Lower lobe of right lung (tissue), 2 donors: ENCODE results near the gene CIZ1. TPM values are rescaled to one million over a fixed set of nuclear protein-coding genes. Genes with fewer than 3 reads are reported as not detected.

Source experiments
- ATAC-seq, 2 donors: fragments of 200-7000 bp; cut with Tn5 transposase; one replicate each; pipeline ENCODE4 v1.9.1; 2020 to 2022; ENCODE audit warnings: mild to moderate bottlenecking in 2 of 2, moderate library complexity in 2 of 2
- DNase-seq: peaks from one replicate; pipeline ENCODE4 v3.0.0-alpha.2; 2020
- H3K27ac ChIP-seq: fragments of 200-600 bp; one replicate; pipeline ENCODE4 v1.8.0; 2022
- H3K27me3 ChIP-seq: fragments of 200-600 bp; one replicate; pipeline ENCODE4 v1.8.0; 2022; ENCODE audit warnings: low read depth
- H3K36me3 ChIP-seq: fragments of 200-600 bp; one replicate; pipeline ENCODE4 v1.8.0; 2022; ENCODE audit warnings: mild to moderate bottlenecking
- H3K4me1 ChIP-seq: fragments of 200-600 bp; one replicate; pipeline ENCODE4 v1.8.0; 2022
- H3K4me3 ChIP-seq: fragments of 200-600 bp; one replicate; pipeline ENCODE4 v1.8.0; 2022; ENCODE audit warnings: mild to moderate bottlenecking
- H3K9me3 ChIP-seq: fragments of 200-600 bp; one replicate; pipeline ENCODE4 v1.8.0; 2022
- intact Hi-C: fragments of 100-400 bp; cut with DNase I; formaldehyde crosslinking; loops from one replicate; pipeline ENCODE4 v1.11.0; 2022
- total RNA-seq: library from RNA; stranded (reverse); fragmentation: NEBNext Ultra II Directional; extraction: Animal tissue kit (Norgen Biotek cat#: 25700); gene quantifications from one replicate; pipeline ENCODE4 v1.2.1, GENCODE V29; 2021
- TF ChIP-seq, protein P1 (sequence below): fragments of 200-600 bp; IDR thresholded peaks from one replicate; pipeline ENCODE4 v1.8.0; 2022; ENCODE audit warnings: antibody characterized with exemption, mild to moderate bottlenecking
- donor health status: DM: no; HTN: yes; CAD: no; lungs with severe emphysema.

The CIZ1 gene
- total RNA-seq, 1 donor from 2014 or later: 98.5 TPM

DNA sequence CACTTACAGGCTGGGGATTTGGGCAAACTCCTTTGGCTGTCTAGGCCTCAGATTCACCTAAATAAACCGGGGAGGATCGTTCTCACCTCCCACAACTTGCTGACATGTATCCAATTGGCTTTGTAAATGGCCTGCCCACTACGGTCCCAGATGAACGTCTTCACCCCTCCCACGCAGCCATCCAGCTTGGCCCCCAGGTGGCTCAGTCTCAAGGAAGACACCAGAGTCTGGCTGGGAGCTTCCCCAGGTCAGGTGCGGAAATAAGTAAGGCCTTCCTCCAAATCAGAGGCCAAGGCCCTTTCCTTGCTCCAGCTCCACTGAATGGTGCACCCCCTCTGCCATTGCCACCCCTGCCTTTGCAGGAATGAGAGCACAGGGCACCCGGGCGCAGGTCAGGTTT, 11.4 kb downstream of the CIZ1 start:
- Histone ChIP-seq H3K27me3 (no peaks in the 10 kb centered on the region), H3K36me3 (peaks cover 83% of the 10 kb centered on the region), H3K4me1 (no peaks in the 10 kb centered on the region), H3K27ac (no peak overlapping the region), H3K9me3 (no peaks in the 10 kb centered on the region), H3K4me3 (no peak overlapping the region)
- intact Hi-C loops: no loop called here
- ATAC-seq (no peak), DNase-seq (no peak)
- TF ChIP-seq, protein P1, sequence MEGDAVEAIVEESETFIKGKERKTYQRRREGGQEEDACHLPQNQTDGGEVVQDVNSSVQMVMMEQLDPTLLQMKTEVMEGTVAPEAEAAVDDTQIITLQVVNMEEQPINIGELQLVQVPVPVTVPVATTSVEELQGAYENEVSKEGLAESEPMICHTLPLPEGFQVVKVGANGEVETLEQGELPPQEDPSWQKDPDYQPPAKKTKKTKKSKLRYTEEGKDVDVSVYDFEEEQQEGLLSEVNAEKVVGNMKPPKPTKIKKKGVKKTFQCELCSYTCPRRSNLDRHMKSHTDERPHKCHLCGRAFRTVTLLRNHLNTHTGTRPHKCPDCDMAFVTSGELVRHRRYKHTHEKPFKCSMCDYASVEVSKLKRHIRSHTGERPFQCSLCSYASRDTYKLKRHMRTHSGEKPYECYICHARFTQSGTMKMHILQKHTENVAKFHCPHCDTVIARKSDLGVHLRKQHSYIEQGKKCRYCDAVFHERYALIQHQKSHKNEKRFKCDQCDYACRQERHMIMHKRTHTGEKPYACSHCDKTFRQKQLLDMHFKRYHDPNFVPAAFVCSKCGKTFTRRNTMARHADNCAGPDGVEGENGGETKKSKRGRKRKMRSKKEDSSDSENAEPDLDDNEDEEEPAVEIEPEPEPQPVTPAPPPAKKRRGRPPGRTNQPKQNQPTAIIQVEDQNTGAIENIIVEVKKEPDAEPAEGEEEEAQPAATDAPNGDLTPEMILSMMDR: no peak

DNA sequence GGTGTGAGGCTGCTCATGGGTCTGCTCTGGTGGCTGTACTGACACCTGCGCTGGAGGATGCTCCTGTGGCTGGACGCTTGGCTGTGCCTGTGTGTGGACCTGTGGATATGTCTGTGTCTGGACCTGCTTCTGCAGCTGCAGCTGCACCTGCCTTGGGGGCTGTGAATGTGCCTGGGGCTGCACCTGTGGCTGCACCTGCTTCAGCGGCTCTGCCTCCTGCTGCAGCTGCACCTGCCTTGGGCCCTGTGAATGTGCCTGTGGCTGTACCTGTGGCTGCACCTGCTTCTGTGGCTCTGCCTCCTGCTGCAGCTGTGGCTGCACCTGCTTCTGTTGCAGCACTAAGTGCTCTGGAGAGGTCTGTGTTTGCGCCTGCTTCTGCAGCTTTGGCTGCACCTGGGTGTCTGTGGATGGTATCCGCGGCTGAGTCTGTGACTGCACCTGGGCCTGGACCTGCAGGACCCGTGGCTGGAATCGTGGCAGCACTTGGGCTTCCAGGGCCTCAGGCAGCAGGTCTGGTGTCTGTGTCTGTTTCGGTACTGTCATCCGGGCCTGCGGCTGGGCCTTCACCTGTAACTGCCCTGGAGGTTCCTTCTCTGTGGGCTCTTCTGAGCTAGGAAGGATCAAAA, 12.5 kb downstream of the CIZ1 start:
- H3K27me3 ChIP-seq: no peaks in the 10 kb centered on the region
- no peak overlapping the region for H3K4me3 ChIP-seq
- ATAC-seq (no peak), DNase-seq (no peak)
- no peaks in the 10 kb centered on the region for H3K9me3 ChIP-seq
- intact Hi-C loops: no loop called here
- H3K36me3 ChIP-seq: peaks cover 84% of the 10 kb centered on the region
- no peak overlapping the region for H3K27ac ChIP-seq
- TF ChIP-seq, protein P1: no peak
- H3K4me1 ChIP-seq: no peaks in the 10 kb centered on the region

DNA sequence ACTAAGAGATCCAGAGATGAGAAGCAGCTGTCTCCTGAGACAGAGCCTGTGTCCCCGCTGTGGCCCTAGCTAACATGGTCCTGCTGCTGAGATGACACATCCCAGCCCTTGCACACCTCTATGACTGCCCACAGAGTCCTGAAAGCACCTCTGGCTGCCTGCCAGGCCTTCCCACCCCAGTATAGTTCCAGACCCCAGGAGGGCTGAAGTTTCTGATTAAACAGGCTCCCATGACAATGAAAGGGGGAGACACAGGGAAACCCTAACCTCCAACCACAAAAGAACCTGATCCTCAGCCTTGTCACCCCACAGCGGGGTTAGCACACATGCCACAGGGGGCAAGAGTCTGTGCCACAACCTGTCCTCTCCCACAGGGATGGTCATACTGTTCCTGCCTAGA, 15.6 kb downstream of the CIZ1 start:
- Histone ChIP-seq H3K9me3 (no peaks in the 10 kb centered on the region), H3K36me3 (peaks cover 79% of the 10 kb centered on the region), H3K4me3 (no peak overlapping the region), H3K27me3 (no peaks in the 10 kb centered on the region), H3K4me1 (no peaks in the 10 kb centered on the region), H3K27ac (no peak overlapping the region)
- DNase-seq (no peak), ATAC-seq (no peak)
- intact Hi-C loops: no loop called here
- TF ChIP-seq, protein P1: no peak

DNA sequence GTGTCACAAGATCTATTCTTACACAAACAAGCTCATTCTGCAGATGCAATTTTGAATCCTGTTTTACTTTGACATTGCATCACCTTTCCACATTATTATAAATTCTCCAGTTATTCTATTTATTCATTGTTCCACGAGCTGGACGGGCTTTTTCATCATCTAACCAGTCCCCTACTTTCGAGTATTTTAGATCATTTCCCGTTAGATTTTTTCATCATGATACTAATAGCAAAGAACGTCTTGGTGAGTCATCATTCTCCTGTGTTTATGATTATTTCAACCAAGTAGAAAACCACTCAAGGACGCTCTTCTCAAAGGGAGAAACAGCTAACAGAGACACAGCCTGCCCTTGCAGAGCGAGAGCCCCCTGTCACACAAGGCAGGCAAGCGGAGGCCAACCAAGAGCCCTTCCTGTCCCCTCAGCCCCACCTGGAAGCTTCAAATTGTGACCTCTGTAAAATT, 16.2 kb downstream of the CIZ1 start:
- H3K36me3 ChIP-seq: peaks cover 79% of the 10 kb centered on the region
- TF ChIP-seq, protein P1: no peak
- intact Hi-C loops: no loop called here
- ATAC-seq: no peak
- no peak overlapping the region for H3K27ac ChIP-seq
- no peak overlapping the region for H3K4me3 ChIP-seq
- H3K9me3 ChIP-seq: no peaks in the 10 kb centered on the region
- H3K4me1 ChIP-seq: no peaks in the 10 kb centered on the region
- DNase-seq: no peak
- no peaks in the 10 kb centered on the region for H3K27me3 ChIP-seq

DNA sequence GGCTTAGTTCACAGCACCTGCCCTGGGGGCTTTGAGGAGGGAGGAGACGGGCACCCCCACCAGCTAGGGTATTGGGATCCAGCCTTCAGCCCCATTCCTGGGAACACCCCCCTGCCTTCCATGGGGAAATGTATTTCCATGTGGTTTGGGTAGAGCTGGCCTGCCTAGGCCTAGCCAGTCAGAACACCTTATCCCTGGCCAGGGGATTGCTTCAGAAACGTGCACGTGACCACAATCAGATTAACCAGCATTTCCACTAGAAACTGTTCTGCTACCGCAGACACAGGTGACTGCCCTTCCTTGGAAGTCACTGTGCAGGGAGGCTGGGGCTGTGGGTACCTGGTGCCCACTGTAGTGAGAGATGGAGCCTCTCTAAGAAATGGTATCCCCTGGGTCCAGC, 17.3 kb downstream of the CIZ1 start:
- no peak for DNase-seq
- intact Hi-C loops: no loop called here
- Histone ChIP-seq H3K36me3 (peaks cover 79% of the 10 kb centered on the region), H3K27ac (no peak overlapping the region), H3K4me3 (no peak overlapping the region), H3K27me3 (no peaks in the 10 kb centered on the region), H3K9me3 (no peaks in the 10 kb centered on the region), H3K4me1 (no peaks in the 10 kb centered on the region)
- ATAC-seq: no peak
- TF ChIP-seq, protein P1: no peak
